Measurements from ENCODE around the gene EPAS1. TPM values are rescaled to one million over a fixed set of nuclear protein-coding genes. Genes with fewer than 3 reads are reported as not detected.

EPAS1 gene
- total RNA-seq, 6 donors from 2014 or later = 440 to 1,878 (median 1,131) TPM

- ATAC-seq (ENCODE audit: low FRiP score in 2 of 2) = no peak
- no peak overlapping the region for H3K4me3 ChIP-seq
- H3K9me3 ChIP-seq = no peaks in the 10 kb centered on the region
- H3K36me3 ChIP-seq = no peaks in the 10 kb centered on the region
- no peak for TF ChIP-seq POLR2AphosphoS5 (IDR thresholded peaks at IDR 0.05)
- TF ChIP-seq EP300 (IDR thresholded peaks at IDR 0.05) = no peak
- TF ChIP-seq, protein P1, sequence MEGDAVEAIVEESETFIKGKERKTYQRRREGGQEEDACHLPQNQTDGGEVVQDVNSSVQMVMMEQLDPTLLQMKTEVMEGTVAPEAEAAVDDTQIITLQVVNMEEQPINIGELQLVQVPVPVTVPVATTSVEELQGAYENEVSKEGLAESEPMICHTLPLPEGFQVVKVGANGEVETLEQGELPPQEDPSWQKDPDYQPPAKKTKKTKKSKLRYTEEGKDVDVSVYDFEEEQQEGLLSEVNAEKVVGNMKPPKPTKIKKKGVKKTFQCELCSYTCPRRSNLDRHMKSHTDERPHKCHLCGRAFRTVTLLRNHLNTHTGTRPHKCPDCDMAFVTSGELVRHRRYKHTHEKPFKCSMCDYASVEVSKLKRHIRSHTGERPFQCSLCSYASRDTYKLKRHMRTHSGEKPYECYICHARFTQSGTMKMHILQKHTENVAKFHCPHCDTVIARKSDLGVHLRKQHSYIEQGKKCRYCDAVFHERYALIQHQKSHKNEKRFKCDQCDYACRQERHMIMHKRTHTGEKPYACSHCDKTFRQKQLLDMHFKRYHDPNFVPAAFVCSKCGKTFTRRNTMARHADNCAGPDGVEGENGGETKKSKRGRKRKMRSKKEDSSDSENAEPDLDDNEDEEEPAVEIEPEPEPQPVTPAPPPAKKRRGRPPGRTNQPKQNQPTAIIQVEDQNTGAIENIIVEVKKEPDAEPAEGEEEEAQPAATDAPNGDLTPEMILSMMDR (IDR thresholded peaks at IDR 0.05) = no peak
- TF ChIP-seq POLR2A (IDR thresholded peaks at IDR 0.05) = no peak
- WGBS, 2 donors = 69 to 70% methylated on average over 6 of the region's 6 CpGs
- H3K27me3 ChIP-seq = no peaks in the 10 kb centered on the region
- H3K4me1 ChIP-seq = peaks cover 0 to 10% (median 0%) of the 10 kb centered on the region in 4 donors
- DNase-seq = no peak
- H3K27ac ChIP-seq = no peak overlapping the region
These were observed 105.7 kb downstream of the EPAS1 start for GRCh38 chr2:46402874-46403273.

- 90% methylated on average over 8 of the region's 8 CpGs for WGBS, 2 donors
- ATAC-seq (ENCODE audit: low FRiP score in 2 of 2) (no peak), DNase-seq (no peak)
- TF ChIP-seq POLR2AphosphoS5 (IDR thresholded peaks at IDR 0.05) (no peak), EP300 (IDR thresholded peaks at IDR 0.05) (no peak), POLR2A (IDR thresholded peaks at IDR 0.05) (no peak)
- TF ChIP-seq, protein P1 (IDR thresholded peaks at IDR 0.05) = no peak
- Histone ChIP-seq H3K27ac (no peak overlapping the region), H3K4me1 (peaks cover 2 to 20% (median 10%) of the 10 kb centered on the region in 4 donors), H3K9me3 (no peaks in the 10 kb centered on the region), H3K27me3 (no peaks in the 10 kb centered on the region), H3K36me3 (no peaks in the 10 kb centered on the region), H3K4me3 (no peak overlapping the region)
These were observed 107.1 kb downstream of the EPAS1 start for GRCh38 chr2:46404181-46404759.

GRCh38 chr2:46407852-46408455 is 110.7 kb downstream of the EPAS1 start:
- peak overlapping the region; percentile 65 to 88 (median 71) for H3K27ac ChIP-seq
- ATAC-seq (ENCODE audit: low FRiP score in 2 of 2) (no peak), DNase-seq (no peak)
- peaks cover 2 to 28% (median 16%) of the 10 kb centered on the region in 4 donors for H3K4me1 ChIP-seq
- TF ChIP-seq POLR2AphosphoS5 (IDR thresholded peaks at IDR 0.05) = no peak
- no peak for TF ChIP-seq EP300 (IDR thresholded peaks at IDR 0.05)
- TF ChIP-seq, protein P1 (IDR thresholded peaks at IDR 0.05) = no peak
- TF ChIP-seq POLR2A (IDR thresholded peaks at IDR 0.05) = no peak
- H3K4me3 ChIP-seq = no peak overlapping the region
- H3K27me3 ChIP-seq = no peaks in the 10 kb centered on the region
- H3K36me3 ChIP-seq = no peaks in the 10 kb centered on the region
- 87% methylated on average over 14 of the region's 14 CpGs for WGBS, 2 donors
- no peaks in the 10 kb centered on the region for H3K9me3 ChIP-seq

DNA sequence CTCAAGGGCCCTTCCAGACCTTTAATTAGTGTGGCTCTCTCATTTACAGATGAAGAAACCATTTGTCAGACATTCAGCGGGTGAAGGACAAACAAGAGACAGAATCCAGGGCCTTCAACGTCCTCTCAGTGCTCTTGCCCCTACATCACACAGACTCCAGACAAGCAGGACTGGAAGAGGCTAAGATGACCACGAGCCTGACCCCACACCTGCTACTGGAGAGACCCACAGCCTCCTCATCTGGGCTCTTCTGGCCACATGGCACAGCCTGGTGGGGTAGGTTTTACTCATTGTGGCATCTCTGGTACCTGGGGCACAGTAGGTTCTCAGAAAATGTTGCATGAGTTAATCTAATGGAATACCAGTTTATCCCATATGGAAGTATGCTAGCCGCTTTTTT is 112.5 kb downstream of the EPAS1 start:
- Histone ChIP-seq H3K27ac (peak overlapping the region; percentile 36 to 88 (median 62)), H3K27me3 (no peaks in the 10 kb centered on the region), H3K4me3 (no peak overlapping the region), H3K4me1 (peaks cover 2 to 28% (median 16%) of the 10 kb centered on the region in 4 donors), H3K36me3 (no peaks in the 10 kb centered on the region), H3K9me3 (no peaks in the 10 kb centered on the region)
- ATAC-seq (ENCODE audit: low FRiP score in 2 of 2) (peak in 1 of 2 donors; percentile 1), DNase-seq (no peak)
- TF ChIP-seq, protein P1 (IDR thresholded peaks at IDR 0.05) = no peak
- no peak for TF ChIP-seq EP300 (IDR thresholded peaks at IDR 0.05)
- no peak for TF ChIP-seq POLR2AphosphoS5 (IDR thresholded peaks at IDR 0.05)
- no peak for TF ChIP-seq POLR2A (IDR thresholded peaks at IDR 0.05)
- 55 to 78% methylated on average over 3 to 4 of the region's 4 CpGs for WGBS, 2 donors
